Kidney (tissue), 14 donors: ENCODE results near the gene SUPT6H. TPM values are rescaled to one million over a fixed set of nuclear protein-coding genes. Genes with fewer than 3 reads are reported as not detected.

ENCODE experiments used
- DNase-seq, 5 donors: peaks; one replicate each; pipeline ENCODE4 v3.0.0-alpha.2; 2013 to 2020
- FAIRE-seq: peaks from 2 replicates; lab custom pipeline; 2012; peaks lifted over from hg19 to GRCh38; lab: Jason Lieb, UNC
- H3K27ac ChIP-seq, 2 donors: one replicate each; pipeline ENCODE4 v1.7.0; 2013; ENCODE audit warnings: low read depth in 2 of 2, low read length in 2 of 2, inconsistent platforms in 1 of 2
- H3K27me3 ChIP-seq: one replicate; pipeline ENCODE4 v1.7.1; 2013; ENCODE audit warnings: low read length, inconsistent platforms; ENCODE audit not compliant: control insufficient read depth, insufficient read depth
- H3K36me3 ChIP-seq, 3 donors: one replicate each; pipeline versions ENCODE4 v1.7.0 to v1.7.1; 2013; ENCODE audit warnings: low read length in 3 of 3, control low read depth in 1 of 3, inconsistent platforms in 1 of 3; ENCODE audit not compliant: insufficient read depth in 3 of 3, control insufficient read depth in 2 of 3
- H3K4me1 ChIP-seq, 3 donors: one replicate each; pipeline versions ENCODE4 v1.7.0 to v1.7.1; 2013; ENCODE audit warnings: low read length in 3 of 3, inconsistent platforms in 1 of 3, low read depth in 1 of 3; ENCODE audit not compliant: control insufficient read depth in 2 of 3, insufficient read depth in 2 of 3
- H3K4me3 ChIP-seq, 3 donors: one replicate each; pipeline versions ENCODE4 v1.7.0 to v1.8.1; 2013; ENCODE audit warnings: low read length in 3 of 3, control low read depth in 1 of 3, inconsistent platforms in 1 of 3
- H3K9ac ChIP-seq, 3 donors: one replicate each; pipeline versions ENCODE4 v1.7.0 to v1.7.1; 2013; ENCODE audit warnings: low read length in 3 of 3, control low read depth in 1 of 3, inconsistent platforms in 1 of 3
- H3K9me3 ChIP-seq, 3 donors: one replicate each; pipeline versions ENCODE4 v1.7.0 to v1.7.1; 2013; ENCODE audit warnings: low read length in 3 of 3, control low read depth in 1 of 3, inconsistent platforms in 1 of 3; ENCODE audit not compliant: control insufficient read depth in 2 of 3, insufficient read depth in 1 of 3
- CTCF ChIP-seq: IDR thresholded peaks from 3 replicates; pipeline ENCODE4 v1.5.1; 2012; ENCODE audit warnings: mild to moderate bottlenecking, moderate library complexity, borderline replicate concordance; ENCODE audit not compliant: insufficient read depth; ENCODE audit errors: extremely low read depth
- intact Hi-C: fragments of 100-400 bp; cut with DNase I; formaldehyde crosslinking; loops from one replicate; pipeline ENCODE4 v1.11.1; 2022
- polyA plus RNA-seq: library from polyadenylated mRNA; stranded (reverse); fragments of 350-450 nt; fragmentation: Illumina TruSeq; extraction: RNeasy Lipid Tissue Mini Kit (QIAGEN cat#74804); gene quantifications from one replicate; pipeline ENCODE4 v1.2.3, GENCODE V29; 2014; ENCODE audit warnings: low read depth, low replicate concordance; ENCODE audit not compliant: insufficient read depth
- total RNA-seq: library from RNA; stranded (reverse); fragmentation: NEBNext Ultra II Directional; extraction: Animal tissue kit (Norgen Biotek cat#: 25700); gene quantifications from one replicate; pipeline ENCODE4 v1.2.1, GENCODE V29; 2021
- donor health status: control.
- donor health status: control.
- donor health status: control.
- donor health status: control.
- donor health status: control.
- donor health status: DM: yes; HTN: yes; CAD: no.
- donor health status: Normal renal cell carcinoma (clear cell type).

SUPT6H gene
- total and polyA plus RNA-seq, 2 donors from 2014 or later: 21.4 to 61.5 TPM

GRCh38 chr17:28675490-28675889 is 13.5 kb downstream of the SUPT6H start:
- H3K27me3 ChIP-seq: no peaks in the 10 kb centered on the region
- FAIRE-seq: no peak
- H3K9me3 ChIP-seq: no peaks in the 10 kb centered on the region
- DNase-seq: no peak
- no peaks in the 10 kb centered on the region for H3K4me1 ChIP-seq
- no peak overlapping the region for H3K27ac ChIP-seq
- H3K9ac ChIP-seq: no peak overlapping the region
- H3K4me3 ChIP-seq: no peak overlapping the region
- intact Hi-C loops: no loop called here
- no peak for TF ChIP-seq CTCF
- peaks cover 14 to 79% (median 70%) of the 10 kb centered on the region in 3 donors for H3K36me3 ChIP-seq

DNA sequence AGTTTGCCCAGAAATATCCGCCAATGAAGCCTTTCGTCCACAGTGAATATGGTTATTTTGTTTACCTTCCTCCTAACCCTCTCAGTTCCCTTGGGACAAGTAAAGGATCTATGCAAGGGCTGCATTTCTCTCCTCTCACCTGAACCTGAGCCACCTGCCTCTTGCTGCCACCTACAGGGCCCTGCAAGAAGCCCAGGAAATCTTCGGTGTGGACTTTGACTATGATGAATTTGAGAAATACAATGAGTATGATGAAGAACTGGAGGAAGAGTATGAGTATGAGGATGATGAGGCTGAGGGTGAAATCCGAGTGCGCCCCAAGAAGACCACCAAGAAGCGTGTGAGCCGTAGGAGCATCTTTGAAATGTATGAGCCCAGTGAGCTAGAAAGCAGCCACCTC is 14.0 kb downstream of the SUPT6H start:
- DNase-seq (peak in 1 of 5 donors; percentile 16), FAIRE-seq (no peak)
- H3K9me3 ChIP-seq: no peaks in the 10 kb centered on the region
- no peaks in the 10 kb centered on the region for H3K27me3 ChIP-seq
- H3K27ac ChIP-seq: no peak overlapping the region
- no peaks in the 10 kb centered on the region for H3K4me1 ChIP-seq
- no peak overlapping the region for H3K4me3 ChIP-seq
- peak; percentile 24 for TF ChIP-seq CTCF
- peaks cover 12 to 82% (median 69%) of the 10 kb centered on the region in 3 donors for H3K36me3 ChIP-seq
- intact Hi-C loops: no loop called here
- H3K9ac ChIP-seq: no peak overlapping the region

DNA sequence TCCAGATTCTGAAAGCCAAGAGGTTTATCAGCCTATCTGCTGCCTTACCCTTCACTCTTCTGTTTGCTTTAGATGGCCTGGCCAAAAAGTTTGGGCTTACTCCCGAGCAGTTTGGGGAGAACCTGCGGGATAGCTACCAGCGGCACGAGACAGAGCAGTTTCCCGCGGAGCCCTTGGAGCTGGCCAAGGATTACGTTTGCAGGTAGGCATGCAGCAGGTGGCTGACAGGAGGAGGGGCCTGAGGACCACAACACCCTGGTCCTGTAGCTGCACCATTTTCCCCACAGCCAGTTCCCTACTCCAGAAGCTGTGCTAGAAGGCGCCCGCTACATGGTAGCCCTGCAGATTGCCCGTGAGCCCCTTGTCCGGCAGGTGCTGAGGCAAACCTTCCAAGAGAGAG is 20.6 kb downstream of the SUPT6H start:
- peak overlapping the region in 1 of 3 donors; percentile 17 for H3K9ac ChIP-seq
- H3K4me3 ChIP-seq: no peak overlapping the region
- TF ChIP-seq CTCF: no peak
- no peaks in the 10 kb centered on the region for H3K27me3 ChIP-seq
- peak overlapping the region in 1 of 2 donors; percentile 11 for H3K27ac ChIP-seq
- H3K4me1 ChIP-seq: peaks cover 0 to 3% (median 0%) of the 10 kb centered on the region in 3 donors
- DNase-seq (peak in 1 of 5 donors; percentile 36), FAIRE-seq (no peak)
- intact Hi-C loops: no loop called here
- peaks cover 19 to 77% (median 57%) of the 10 kb centered on the region in 3 donors for H3K36me3 ChIP-seq
- no peaks in the 10 kb centered on the region for H3K9me3 ChIP-seq

DNA sequence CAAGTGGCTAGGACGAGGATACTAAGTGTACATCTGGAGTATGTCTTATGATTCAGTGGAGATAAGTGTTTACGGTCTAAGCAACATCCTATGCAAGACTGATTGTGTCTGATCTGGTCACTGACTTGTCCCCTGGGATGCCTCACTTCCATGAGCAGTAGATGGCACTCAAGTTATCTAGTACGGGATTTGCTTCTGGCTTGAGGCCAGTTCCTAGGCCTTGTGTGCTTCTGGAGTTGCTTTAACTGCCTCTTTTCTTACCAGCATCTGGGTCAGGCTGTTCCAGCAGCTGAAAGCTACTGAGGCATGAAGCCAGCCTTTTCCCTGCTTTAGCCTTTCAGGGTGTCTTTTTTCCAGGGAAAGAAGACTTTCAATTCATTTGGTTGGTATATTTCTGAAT is 23.0 kb downstream of the SUPT6H start:
- peak in 4 of 5 donors; percentile 20 to 75 (median 52) for DNase-seq
- H3K9ac ChIP-seq: no peak overlapping the region
- peaks cover 0 to 3% (median 0%) of the 10 kb centered on the region in 3 donors for H3K4me1 ChIP-seq
- peaks cover 17 to 82% (median 62%) of the 10 kb centered on the region in 3 donors for H3K36me3 ChIP-seq
- no peak overlapping the region for H3K27ac ChIP-seq
- intact Hi-C loops: no loop called here
- no peaks in the 10 kb centered on the region for H3K27me3 ChIP-seq
- peak; percentile 32 for TF ChIP-seq CTCF
- H3K9me3 ChIP-seq: no peaks in the 10 kb centered on the region
- H3K4me3 ChIP-seq: no peak overlapping the region
- no peak for FAIRE-seq
